ENCODE data around the gene MT1X. TPM values are rescaled to one million over a fixed set of nuclear protein-coding genes. Genes with fewer than 3 reads are reported as not detected.
A peak's percentile ranks its signal among the peaks of the same experiment; 100 is the strongest.

The MT1X gene
- total and polyA plus RNA-seq, 7 experiments from 2014 or later: 15.0 to 157 (median 26.8) TPM

GRCh38 chr16:56684926-56685590 is 2.8 kb downstream of the MT1X start:
- no peak for DNase-seq
- Mint-ChIP-seq H3K9me3 (peaks cover 0 to 11% (median 4%) of the 10 kb centered on the region in 11 donors), H3K4me3 (peak overlapping the region in 1 of 10 donors; percentile 22), H3K27ac (no peak overlapping the region), H3K27me3 (peaks cover 0 to 13% (median 0%) of the 10 kb centered on the region in 5 donors), H3K36me3 (peaks cover 0 to 17% (median 13%) of the 10 kb centered on the region in 5 donors), H3K4me1 (peaks cover 0 to 28% (median 25%) of the 10 kb centered on the region in 7 donors)
- ChIA-PET CTCF (interaction anchor here (2.4 to 4.0 kb wide), 2 partner anchors 11 to 17 kb away, joined by 8 to 31 read pairs; no protein-coding TSS in a partner anchor), POLR2A (interaction anchor here (0.7 kb wide), 1 partner anchor 23 kb away, joined by 3 read pairs; no protein-coding TSS in a partner anchor)
- Histone ChIP-seq H3K4me3 (ENCODE audit: low read length) (no peak overlapping the region), H3K27me3 (ENCODE audit: control insufficient read depth in 2 of 2, insufficient read depth in 2 of 2, low read length in 2 of 2) (no peaks in the 10 kb centered on the region), H3K4me1 (ENCODE audit: control insufficient read depth in 2 of 2, insufficient read depth in 2 of 2, low read length in 2 of 2) (peaks cover 13 to 15% of the 10 kb centered on the region in 2 donors), H3K36me3 (ENCODE audit: control insufficient read depth in 2 of 3, insufficient read depth in 3 of 3, low read length in 3 of 3) (no peaks in the 10 kb centered on the region), H3K9me3 (ENCODE audit: control insufficient read depth in 2 of 3, low read length in 3 of 3) (no peaks in the 10 kb centered on the region), H3K27ac (ENCODE audit: low read depth, low read length) (no peak overlapping the region)
- ATAC-seq: no peak
- intact Hi-C loops (cut with micrococcal nuclease): loop anchor here in 1 of 2 donors (5.0 kb wide), 2 partner anchors 43 to 247 kb away; partner anchors contain the start of gene HERPUD1

- peaks cover 0 to 11% (median 4%) of the 10 kb centered on the region in 11 donors for H3K9me3 Mint-ChIP-seq
- no peaks in the 10 kb centered on the region for H3K27me3 ChIP-seq (ENCODE audit: control insufficient read depth in 2 of 2, insufficient read depth in 2 of 2, low read length in 2 of 2)
- POLR2A ChIA-PET: interaction anchor here (1.6 kb wide), 1 partner anchor 9 kb away, joined by 3 read pairs; no protein-coding TSS in a partner anchor
- H3K36me3 ChIP-seq (ENCODE audit: control insufficient read depth in 2 of 3, insufficient read depth in 3 of 3, low read length in 3 of 3): no peaks in the 10 kb centered on the region
- H3K4me1 Mint-ChIP-seq: peaks cover 0 to 22% (median 19%) of the 10 kb centered on the region in 7 donors
- CTCF ChIA-PET: no interaction called here
- H3K4me3 ChIP-seq (ENCODE audit: low read length): no peak overlapping the region
- no peaks in the 10 kb centered on the region for H3K9me3 ChIP-seq (ENCODE audit: control insufficient read depth in 2 of 3, low read length in 3 of 3)
- H3K36me3 Mint-ChIP-seq: peaks cover 0 to 17% (median 13%) of the 10 kb centered on the region in 5 donors
- DNase-seq (no peak), ATAC-seq (no peak)
- no peak overlapping the region for H3K27ac Mint-ChIP-seq
- intact Hi-C loops (cut with micrococcal nuclease): no loop called here
- H3K4me1 ChIP-seq (ENCODE audit: control insufficient read depth in 2 of 2, insufficient read depth in 2 of 2, low read length in 2 of 2): peaks cover 9 to 13% of the 10 kb centered on the region in 2 donors
- peaks cover 0 to 16% (median 0%) of the 10 kb centered on the region in 5 donors for H3K27me3 Mint-ChIP-seq
- H3K27ac ChIP-seq (ENCODE audit: low read depth, low read length): no peak overlapping the region
- H3K4me3 Mint-ChIP-seq: no peak overlapping the region
These were observed 4.5 kb downstream of the MT1X start for GRCh38 chr16:56686758-56687157.

- Mint-ChIP-seq H3K36me3 (peaks cover 0 to 16% (median 13%) of the 10 kb centered on the region in 5 donors), H3K4me1 (peaks cover 0 to 9% (median 6%) of the 10 kb centered on the region in 7 donors), H3K9me3 (peaks cover 0 to 11% (median 4%) of the 10 kb centered on the region in 11 donors), H3K4me3 (no peak overlapping the region), H3K27me3 (peaks cover 0 to 16% (median 0%) of the 10 kb centered on the region in 5 donors), H3K27ac (no peak overlapping the region)
- no peaks in the 10 kb centered on the region for H3K36me3 ChIP-seq (ENCODE audit: control insufficient read depth in 2 of 3, insufficient read depth in 3 of 3, low read length in 3 of 3)
- intact Hi-C loops (cut with micrococcal nuclease): no loop called here
- no peak overlapping the region for H3K4me3 ChIP-seq (ENCODE audit: low read length)
- ChIA-PET POLR2A (no interaction called here), CTCF (no interaction called here)
- no peak for ATAC-seq
- H3K9me3 ChIP-seq (ENCODE audit: control insufficient read depth in 2 of 3, low read length in 3 of 3): no peaks in the 10 kb centered on the region
- no peak for DNase-seq
- H3K4me1 ChIP-seq (ENCODE audit: control insufficient read depth in 2 of 2, insufficient read depth in 2 of 2, low read length in 2 of 2): no peaks in the 10 kb centered on the region
- H3K27ac ChIP-seq (ENCODE audit: low read depth, low read length): no peak overlapping the region
- H3K27me3 ChIP-seq (ENCODE audit: control insufficient read depth in 2 of 2, insufficient read depth in 2 of 2, low read length in 2 of 2): no peaks in the 10 kb centered on the region
These were observed 6.5 kb downstream of the MT1X start for GRCh38 chr16:56688762-56689161.

GRCh38 chr16:56689171-56689570 is 6.9 kb downstream of the MT1X start:
- Histone ChIP-seq H3K9me3 (ENCODE audit: control insufficient read depth in 2 of 3, low read length in 3 of 3) (no peaks in the 10 kb centered on the region), H3K4me3 (ENCODE audit: low read length) (no peak overlapping the region), H3K4me1 (ENCODE audit: control insufficient read depth in 2 of 2, insufficient read depth in 2 of 2, low read length in 2 of 2) (no peaks in the 10 kb centered on the region), H3K27ac (ENCODE audit: low read depth, low read length) (no peak overlapping the region), H3K27me3 (ENCODE audit: control insufficient read depth in 2 of 2, insufficient read depth in 2 of 2, low read length in 2 of 2) (no peaks in the 10 kb centered on the region), H3K36me3 (ENCODE audit: control insufficient read depth in 2 of 3, insufficient read depth in 3 of 3, low read length in 3 of 3) (no peaks in the 10 kb centered on the region)
- intact Hi-C loops (cut with micrococcal nuclease): no loop called here
- H3K27me3 Mint-ChIP-seq: peaks cover 0 to 16% (median 0%) of the 10 kb centered on the region in 5 donors
- no peak overlapping the region for H3K27ac Mint-ChIP-seq
- H3K36me3 Mint-ChIP-seq: peaks cover 0 to 13% (median 12%) of the 10 kb centered on the region in 5 donors
- ChIA-PET CTCF (no interaction called here), POLR2A (no interaction called here)
- DNase-seq (no peak), ATAC-seq (no peak)
- H3K4me1 Mint-ChIP-seq: peaks cover 0 to 7% (median 2%) of the 10 kb centered on the region in 7 donors
- peaks cover 0 to 11% (median 4%) of the 10 kb centered on the region in 11 donors for H3K9me3 Mint-ChIP-seq
- no peak overlapping the region for H3K4me3 Mint-ChIP-seq

GRCh38 chr16:56690420-56691122 is 8.3 kb downstream of the MT1X start:
- Histone ChIP-seq H3K27ac (ENCODE audit: low read depth, low read length) (no peak overlapping the region), H3K27me3 (ENCODE audit: control insufficient read depth in 2 of 2, insufficient read depth in 2 of 2, low read length in 2 of 2) (no peaks in the 10 kb centered on the region), H3K4me3 (ENCODE audit: low read length) (no peak overlapping the region), H3K4me1 (ENCODE audit: control insufficient read depth in 2 of 2, insufficient read depth in 2 of 2, low read length in 2 of 2) (no peaks in the 10 kb centered on the region), H3K36me3 (ENCODE audit: control insufficient read depth in 2 of 3, insufficient read depth in 3 of 3, low read length in 3 of 3) (no peaks in the 10 kb centered on the region), H3K9me3 (ENCODE audit: control insufficient read depth in 2 of 3, low read length in 3 of 3) (no peaks in the 10 kb centered on the region)
- H3K9me3 Mint-ChIP-seq: peaks cover 0 to 11% (median 4%) of the 10 kb centered on the region in 11 donors
- CTCF ChIA-PET: no interaction called here
- POLR2A ChIA-PET: no interaction called here
- intact Hi-C loops (cut with micrococcal nuclease): no loop called here
- DNase-seq (no peak), ATAC-seq (no peak)
- peaks cover 0 to 18% (median 0%) of the 10 kb centered on the region in 5 donors for H3K27me3 Mint-ChIP-seq
- H3K36me3 Mint-ChIP-seq: peaks cover 0 to 13% (median 9%) of the 10 kb centered on the region in 5 donors
- H3K27ac Mint-ChIP-seq: no peak overlapping the region
- H3K4me3 Mint-ChIP-seq: no peak overlapping the region
- H3K4me1 Mint-ChIP-seq: peaks cover 0 to 3% (median 0%) of the 10 kb centered on the region in 7 donors

- intact Hi-C loops (cut with micrococcal nuclease): no loop called here
- Mint-ChIP-seq H3K4me1 (peaks cover 0 to 3% (median 0%) of the 10 kb centered on the region in 7 donors), H3K27ac (no peak overlapping the region), H3K36me3 (peaks cover 0 to 6% (median 4%) of the 10 kb centered on the region in 5 donors), H3K9me3 (peaks cover 0 to 8% (median 0%) of the 10 kb centered on the region in 11 donors), H3K4me3 (no peak overlapping the region), H3K27me3 (peaks cover 0 to 20% (median 0%) of the 10 kb centered on the region in 5 donors)
- ChIA-PET POLR2A (no interaction called here), CTCF (no interaction called here)
- Histone ChIP-seq H3K4me3 (ENCODE audit: low read length) (no peak overlapping the region), H3K9me3 (ENCODE audit: control insufficient read depth in 2 of 3, low read length in 3 of 3) (no peaks in the 10 kb centered on the region), H3K27ac (ENCODE audit: low read depth, low read length) (no peak overlapping the region), H3K27me3 (ENCODE audit: control insufficient read depth in 2 of 2, insufficient read depth in 2 of 2, low read length in 2 of 2) (no peaks in the 10 kb centered on the region), H3K36me3 (ENCODE audit: control insufficient read depth in 2 of 3, insufficient read depth in 3 of 3, low read length in 3 of 3) (no peaks in the 10 kb centered on the region), H3K4me1 (ENCODE audit: control insufficient read depth in 2 of 2, insufficient read depth in 2 of 2, low read length in 2 of 2) (no peaks in the 10 kb centered on the region)
- no peak for DNase-seq
- ATAC-seq: no peak
These were observed 9.6 kb downstream of the MT1X start for GRCh38 chr16:56691885-56692284.
